ENCODE data around the gene KLHL3.

The KLHL3 gene

DNA sequence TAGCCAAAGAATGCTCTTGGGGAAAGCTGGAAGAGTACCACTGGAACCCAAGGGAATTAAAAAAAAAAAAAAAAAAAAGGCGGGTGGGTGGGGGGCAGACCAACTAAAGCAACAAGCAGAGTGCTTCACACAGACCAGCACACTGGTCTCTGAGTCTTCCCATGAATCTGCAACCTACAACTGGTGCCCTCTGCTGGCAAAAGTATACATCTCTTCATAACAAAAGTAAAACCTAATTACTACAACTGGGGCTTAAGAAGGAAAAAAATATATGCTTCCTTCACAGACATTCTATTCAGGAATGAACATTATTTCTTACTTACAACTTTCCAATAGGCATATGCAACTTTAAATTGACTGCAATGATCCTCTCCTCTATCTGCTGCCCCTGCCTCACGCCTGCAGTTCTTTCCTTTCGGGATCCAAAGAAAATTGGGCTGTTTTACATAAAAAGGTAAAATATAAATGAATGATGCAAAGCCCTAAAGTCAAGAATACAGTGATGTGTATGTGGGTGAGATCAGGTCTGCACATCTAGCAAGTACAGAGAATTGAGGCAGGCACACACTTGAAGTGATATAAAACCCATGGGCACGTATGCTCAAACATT is 7.2 kb upstream of the KLHL3 start:
- DNase-seq (ENCODE audit: low spot score), result peak; percentile 64

DNA sequence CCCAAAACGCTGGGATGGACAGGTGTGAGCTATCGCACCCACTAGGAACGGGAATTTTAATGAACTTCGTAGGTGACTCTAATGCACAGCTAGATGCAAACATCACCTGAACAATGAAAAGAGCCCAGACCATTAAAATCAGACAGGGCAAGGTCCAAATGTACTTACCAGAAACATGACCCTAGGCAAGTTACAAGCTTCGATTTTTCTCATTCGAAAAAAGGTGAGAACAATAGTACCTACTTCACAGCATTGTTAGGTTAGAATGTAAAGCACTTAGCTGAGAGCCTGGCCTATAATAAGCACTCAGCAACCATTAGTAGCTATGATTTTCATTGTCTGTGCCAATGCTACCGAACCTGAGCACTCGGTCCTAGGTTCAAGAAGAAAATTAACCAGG is 5.8 kb upstream of the KLHL3 start:
- DNase-seq (ENCODE audit: low spot score), result no peak

GRCh38 chr5:137739737-137740136 is 3.8 kb upstream of the KLHL3 start:
- DNase-seq (ENCODE audit: low spot score), result no peak

DNA sequence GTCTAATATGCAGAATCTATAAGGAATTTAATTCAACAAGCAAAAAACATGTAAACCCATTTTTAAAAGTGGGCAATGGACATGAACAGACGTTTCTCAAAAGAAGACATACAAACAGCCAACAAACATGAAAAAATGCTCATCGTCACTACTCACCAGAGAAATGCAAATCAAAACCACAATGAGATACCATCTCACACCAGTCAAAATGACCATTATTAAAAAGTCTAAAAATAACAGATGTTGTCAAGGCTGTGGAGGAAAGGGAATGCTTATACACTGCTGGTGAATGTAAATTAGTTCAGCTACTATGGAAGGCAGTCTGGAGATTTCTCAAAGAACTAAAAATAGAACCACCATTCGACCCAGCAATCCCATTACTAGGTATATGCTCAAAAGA is 3.1 kb upstream of the KLHL3 start:
- no peak for DNase-seq (ENCODE audit: low spot score)

DNA sequence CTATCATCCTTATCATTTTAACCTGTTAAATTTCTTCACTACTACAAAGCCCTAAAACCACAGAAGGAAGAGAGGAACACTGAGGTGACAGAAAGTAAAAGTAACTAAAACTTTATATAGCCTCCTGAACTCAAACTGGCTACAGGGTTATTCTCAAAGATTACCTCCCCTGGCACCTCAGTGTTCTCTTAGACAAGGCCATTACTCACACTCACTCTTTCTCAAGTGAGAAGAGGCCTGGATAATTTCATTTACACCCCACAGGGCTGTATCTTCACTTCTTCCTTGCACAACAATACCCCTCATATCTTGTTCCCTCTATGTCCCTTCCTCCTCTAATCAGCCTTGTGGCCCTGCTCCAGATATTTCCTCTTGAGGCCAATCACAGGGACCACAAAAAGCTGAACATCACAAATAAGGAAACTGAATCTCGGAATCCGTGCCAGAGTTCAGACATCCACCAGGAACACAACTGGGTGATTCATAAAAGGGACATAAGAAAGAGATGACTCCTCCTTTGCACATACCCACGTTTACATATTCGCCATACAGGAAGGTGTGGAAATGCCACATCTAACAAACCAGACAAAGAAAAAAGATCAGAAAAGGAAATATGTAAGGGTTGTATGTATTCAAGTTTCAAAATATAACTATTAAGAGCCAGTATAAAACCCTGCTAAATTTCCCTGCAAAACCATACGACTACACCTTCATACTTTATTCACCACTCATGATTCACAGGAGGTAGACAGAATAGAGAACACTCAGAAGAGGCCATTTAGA is 1.7 kb upstream of the KLHL3 start:
- DNase-seq (ENCODE audit: low spot score), result no peak

GRCh38 chr5:137736496-137736895 is 607 bp upstream of the KLHL3 start:
- DNase-seq (ENCODE audit: low spot score), result no peak

DNA sequence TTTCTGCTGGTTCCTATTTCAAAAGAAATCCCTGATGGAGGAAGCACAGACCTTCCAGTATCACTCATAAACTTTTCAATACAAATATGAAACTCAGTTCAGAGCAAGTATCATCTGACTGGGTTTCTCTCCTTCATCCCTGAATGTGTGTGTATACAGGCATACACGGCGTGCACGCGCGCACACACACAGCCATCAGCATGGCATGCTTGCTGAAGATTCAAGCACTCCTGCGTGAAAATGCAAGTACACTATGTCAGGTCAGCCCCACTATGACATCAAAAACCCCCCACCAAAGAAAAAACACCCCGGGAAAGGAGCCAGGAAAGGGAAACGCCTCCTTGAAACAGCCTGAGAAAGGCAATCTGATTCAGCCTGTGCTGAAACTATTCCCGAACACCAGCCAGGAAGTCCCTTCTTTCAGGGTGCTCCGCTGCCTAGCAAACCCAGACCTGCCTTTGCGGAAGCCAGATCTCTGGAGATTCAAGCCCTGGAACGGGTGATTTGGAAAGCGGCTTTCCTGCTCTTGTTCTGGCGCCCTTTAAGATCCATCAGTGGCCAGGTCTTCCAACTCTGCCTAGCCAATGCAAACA is 831 bp downstream of the KLHL3 start:
- peak; percentile 22 for DNase-seq (ENCODE audit: low spot score)

- DNase-seq (ENCODE audit: low spot score), result no peak
Measured at GRCh38 chr5:137734331-137734730, 1.6 kb downstream of the KLHL3 start.

- no peak for DNase-seq (ENCODE audit: low spot score)
Measured at GRCh38 chr5:137733922-137734321, 2.0 kb downstream of the KLHL3 start.

- no peak for DNase-seq (ENCODE audit: low spot score)
Measured at GRCh38 chr5:137733006-137733405, 2.9 kb downstream of the KLHL3 start.

GRCh38 chr5:137731176-137731575 is 4.7 kb downstream of the KLHL3 start:
- peak; percentile 21 for DNase-seq (ENCODE audit: low spot score)

DNA sequence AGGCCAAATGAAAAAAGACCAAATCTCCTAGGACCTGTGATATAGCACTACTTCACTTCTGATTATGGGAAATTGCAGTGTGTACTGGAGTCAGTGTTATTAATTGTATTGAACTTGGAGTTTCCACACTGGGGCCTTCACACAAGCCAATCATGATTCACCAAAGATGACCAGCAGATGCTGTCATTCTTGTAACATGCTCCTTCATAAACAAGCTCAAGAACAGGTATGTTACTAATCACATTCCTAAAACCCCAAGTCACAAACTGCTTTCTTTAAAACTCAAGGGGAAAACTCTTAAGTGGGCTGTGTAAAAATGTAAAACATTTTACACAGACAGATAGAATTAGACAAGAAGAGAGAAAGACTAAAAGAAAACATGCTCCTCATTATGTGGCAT is 5.6 kb downstream of the KLHL3 start:
- no peak for DNase-seq (ENCODE audit: low spot score)

DNA sequence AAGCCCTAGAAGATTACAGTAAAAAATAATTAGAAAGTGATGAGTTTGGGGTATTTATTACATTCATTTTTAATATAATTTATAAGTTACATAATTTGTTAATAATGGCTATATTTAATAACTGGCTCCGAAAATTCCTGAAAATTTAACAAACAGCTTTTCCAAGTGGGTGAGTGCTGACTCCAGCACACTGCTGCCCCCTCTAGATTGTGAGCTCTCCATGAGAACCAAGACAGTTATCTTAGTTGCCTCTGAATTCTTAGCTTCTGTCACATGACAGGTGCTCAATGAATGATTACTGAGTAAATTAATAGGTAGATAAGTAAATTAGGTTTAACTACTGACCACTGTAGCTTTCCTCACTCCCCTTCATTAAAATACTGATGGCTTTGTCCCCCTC is 7.8 kb downstream of the KLHL3 start:
- no peak for DNase-seq (ENCODE audit: low spot score)

- DNase-seq (ENCODE audit: low spot score), result no peak
Measured at GRCh38 chr5:137727623-137728022, 8.3 kb downstream of the KLHL3 start.

DNA sequence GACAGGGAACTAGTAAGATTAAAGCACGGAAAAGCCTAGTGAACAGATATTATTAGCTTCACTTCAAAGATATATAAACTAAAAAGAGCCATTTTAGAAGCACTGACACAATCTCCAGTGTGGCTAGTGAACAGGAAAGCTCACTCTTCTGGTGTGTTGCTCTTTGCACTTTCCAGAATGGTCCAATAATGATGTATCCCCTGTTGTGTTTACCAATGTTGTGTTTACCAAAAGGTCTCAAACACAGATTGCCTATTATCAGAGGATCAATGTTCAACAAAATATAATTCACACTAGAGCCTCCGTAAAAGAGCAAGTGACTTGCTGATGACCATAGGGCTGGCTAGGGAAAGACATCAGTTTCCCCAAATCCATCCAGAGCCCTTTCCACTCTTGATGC is 11.6 kb downstream of the KLHL3 start:
- DNase-seq (ENCODE audit: low spot score), result no peak

GRCh38 chr5:137718611-137719010 is 17.3 kb downstream of the KLHL3 start:
- DNase-seq (ENCODE audit: low spot score), result no peak

- no peak for DNase-seq (ENCODE audit: low spot score)
Measured at GRCh38 chr5:137716337-137716736, 19.6 kb downstream of the KLHL3 start.

GRCh38 chr5:137715456-137715855 is 20.4 kb downstream of the KLHL3 start:
- DNase-seq (ENCODE audit: low spot score), result no peak

DNA sequence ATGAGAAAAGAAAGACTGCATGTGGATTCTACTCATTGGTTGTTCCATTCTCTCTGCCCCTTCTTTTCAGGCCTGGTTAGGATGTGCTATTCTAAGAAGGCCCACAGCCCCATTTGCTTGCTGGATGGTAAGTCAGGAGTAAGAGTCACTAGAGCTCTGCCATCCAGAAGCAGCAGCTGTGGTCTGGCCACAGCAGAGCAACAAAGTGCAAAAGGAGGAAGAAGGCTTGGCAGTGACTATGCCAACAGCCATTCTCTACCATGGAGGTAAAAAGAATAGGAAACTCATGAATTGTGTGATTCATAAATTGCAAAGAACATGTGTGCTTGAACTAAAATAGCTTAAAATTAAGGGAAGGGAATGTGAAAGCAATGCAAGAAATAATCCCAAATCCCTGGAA is 20.9 kb downstream of the KLHL3 start:
- no peak for DNase-seq (ENCODE audit: low spot score)

DNA sequence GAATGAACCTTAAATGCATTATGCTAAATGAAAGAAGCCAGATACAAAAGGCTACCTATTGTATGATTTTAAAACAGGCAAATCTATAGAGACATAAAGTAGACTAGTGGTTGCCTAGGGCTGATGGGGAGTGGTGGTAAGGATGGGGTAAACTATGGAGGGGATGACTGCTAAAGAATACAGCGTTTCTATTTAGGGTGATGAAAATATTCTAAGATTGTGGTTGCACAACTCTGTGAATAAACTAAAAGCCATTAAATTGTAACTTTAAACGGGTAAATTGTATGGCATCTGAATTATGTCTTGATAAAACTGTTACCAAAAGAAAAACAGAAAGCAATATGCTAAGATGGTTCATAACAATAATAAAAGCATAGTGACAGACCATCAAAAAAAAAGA is 21.4 kb downstream of the KLHL3 start:
- no peak for DNase-seq (ENCODE audit: low spot score)

GRCh38 chr5:137712139-137712667 is 23.7 kb downstream of the KLHL3 start:
- DNase-seq (ENCODE audit: low spot score), result no peak

GRCh38 chr5:137710086-137710485 is 25.8 kb downstream of the KLHL3 start:
- DNase-seq (ENCODE audit: low spot score), result no peak
